DMS114 treated with DMSO at 0.1 percent for 48 hours (cell line): ENCODE measurements around the gene ANGPTL4.
"Not testable (repeated sequence)": the region's sequence is repeated elsewhere in the genome, so short reads cannot be mapped to it uniquely, and the experiment has no call there.

ENCODE experiments used
- DNase-seq: peaks from one replicate; lab custom pipeline; 2025; ENCODE audit not compliant: unreplicated experiment; lab: John Stamatoyannopoulos, UW

Gene ANGPTL4

GRCh38 chr19:8404391-8405151 is 40.6 kb downstream of the ANGPTL4 start:
- DNase-seq: no peak

- DNase-seq: not testable (repeated sequence)
These were observed 46.8 kb downstream of the ANGPTL4 start for GRCh38 chr19:8410718-8411117.

GRCh38 chr19:8412783-8413628 is 49.1 kb downstream of the ANGPTL4 start, which contains the start of gene MARCHF2:
Gene MARCHF2, plus strand, starts transcription at chr19:8413305. Its CDS starts 8,536 bp downstream, at chr19:8421841.
- peak; percentile 85 for DNase-seq

DNA sequence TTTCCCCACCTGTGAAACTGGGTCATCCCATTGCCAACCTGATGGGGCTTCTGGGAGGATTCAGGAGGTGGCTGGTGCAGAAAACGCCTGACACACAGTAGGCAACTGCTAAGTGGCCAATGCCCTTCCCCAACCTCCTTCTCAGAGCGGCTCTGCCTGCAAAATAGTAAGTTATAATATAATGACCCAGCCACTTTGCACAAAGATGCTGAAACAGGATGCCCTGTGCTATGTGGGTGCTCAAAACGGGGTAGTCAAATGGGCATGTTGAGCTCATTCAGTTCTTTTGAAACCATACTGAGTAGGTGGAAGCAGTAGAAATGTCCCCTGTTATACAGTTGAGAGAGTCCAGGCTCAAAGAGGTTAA is 49.7 kb downstream of the ANGPTL4 start:
- no peak for DNase-seq

GRCh38 chr19:8416796-8417195 is 52.8 kb downstream of the ANGPTL4 start:
- no peak for DNase-seq

GRCh38 chr19:8421484-8422461 is 57.8 kb downstream of the ANGPTL4 start:
- DNase-seq: no peak

DNA sequence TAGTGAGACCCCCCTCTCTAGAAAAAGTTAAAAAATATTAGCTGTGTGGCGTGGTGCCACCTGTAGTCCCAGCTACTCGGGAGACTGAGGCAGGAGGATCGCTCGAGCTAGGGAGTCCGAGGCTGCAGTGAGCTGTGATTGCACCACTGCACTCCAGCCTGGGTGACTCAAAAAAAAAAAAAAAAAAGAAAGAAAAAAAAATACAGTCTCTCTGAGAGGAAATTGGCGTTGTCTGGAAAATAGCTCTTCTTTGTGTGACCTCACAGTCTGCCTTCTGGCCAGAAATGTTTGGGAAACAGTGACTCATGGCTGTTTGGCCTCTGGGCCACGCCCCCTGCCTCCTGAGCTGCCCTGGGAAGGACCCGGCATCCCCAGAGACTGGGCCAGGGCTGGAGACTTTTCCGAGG is 59.9 kb downstream of the ANGPTL4 start:
- no peak for DNase-seq
